WTC11 (cell line): Measurements from ENCODE around the gene CFL1.

Source experiments
- ESRRA ChIP-seq: sonication (generic); formaldehyde crosslinking; IDR thresholded peaks from 2 replicates; pipeline ENCODE4 v1.8.1; 2022; ENCODE audit warnings: mild to moderate bottlenecking, missing genetic modification reagents, borderline replicate concordance
- FOXJ3 ChIP-seq: sonication (generic); formaldehyde crosslinking; IDR thresholded peaks from 2 replicates; pipeline ENCODE4 v1.9.0; 2021; ENCODE audit warnings: missing genetic modification reagents, mild to moderate bottlenecking, borderline replicate concordance
- NR2C2 ChIP-seq: sonication (generic); formaldehyde crosslinking; IDR thresholded peaks from 2 replicates; pipeline ENCODE4 v1.8.0; 2022; ENCODE audit warnings: mild to moderate bottlenecking, missing genetic modification reagents
- OVOL2 ChIP-seq: fragments of 250-450 bp; sonication (Bioruptor Pico); IDR thresholded peaks from 2 replicates; pipeline ENCODE4 v1.9.0; 2021; ENCODE audit warnings: mild to moderate bottlenecking, borderline replicate concordance
- SMAD4 ChIP-seq: sonication (generic); formaldehyde crosslinking; IDR thresholded peaks from 2 replicates; pipeline ENCODE4 v1.8.0; 2022; ENCODE audit warnings: mild to moderate bottlenecking, missing genetic modification reagents
- TF ChIP-seq, protein P1 (sequence below): fragments of 200-600 bp; IDR thresholded peaks from 2 replicates; pipeline ENCODE4 v1.8.0; 2022; ENCODE audit warnings: antibody characterized with exemption
- TF ChIP-seq, protein P2 (sequence below): sonication (generic); formaldehyde crosslinking; IDR thresholded peaks from 2 replicates; pipeline ENCODE4 v1.8.0; 2022; ENCODE audit warnings: mild to moderate bottlenecking, missing genetic modification reagents
- TF ChIP-seq, protein P3 (sequence below): fragments of 250-450 bp; sonication (Bioruptor Pico); IDR thresholded peaks from 2 replicates; pipeline ENCODE4 v2.1.2; 2022; ENCODE audit warnings: mild to moderate bottlenecking, moderate library complexity
- TF ChIP-seq, protein P4 (sequence below): sonication (generic); formaldehyde crosslinking; IDR thresholded peaks from 2 replicates; pipeline ENCODE4 v1.8.1; 2022; ENCODE audit warnings: low read depth, mild to moderate bottlenecking, moderate library complexity, missing genetic modification reagents, borderline replicate concordance
- TF ChIP-seq, protein P5 (sequence below): sonication (generic); formaldehyde crosslinking; conservative IDR thresholded peaks from 2 replicates; pipeline ENCODE4 v1.8.1; 2022; ENCODE audit warnings: mild to moderate bottlenecking, missing genetic modification reagents

DNA sequence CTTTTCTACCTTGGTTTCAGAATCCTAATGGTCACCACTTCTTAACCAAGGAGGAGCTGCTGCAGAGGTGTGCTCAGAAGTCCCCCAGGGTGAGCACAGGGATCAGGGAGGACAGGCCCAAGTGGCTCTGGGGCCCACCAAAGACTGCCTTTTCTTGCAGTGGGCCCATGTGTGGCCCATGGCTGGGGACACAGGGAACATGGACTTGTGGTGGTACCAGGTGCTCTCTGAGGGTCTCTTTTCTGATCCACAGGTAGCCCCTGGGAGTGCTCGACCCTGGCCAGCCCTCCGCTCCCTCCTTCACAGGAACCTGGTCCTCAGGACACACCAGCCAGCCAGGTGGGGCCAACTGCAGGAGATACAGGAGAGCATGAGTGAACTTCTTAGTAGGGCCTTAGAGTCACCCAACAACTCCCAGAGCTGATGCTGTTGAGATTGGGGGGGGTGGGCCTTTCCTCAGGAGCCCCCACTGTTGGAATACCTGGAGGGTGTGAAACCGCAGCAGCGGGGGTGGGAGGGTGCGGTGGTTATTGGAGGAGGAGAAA is 4.3 kb upstream of the CFL1 start:
- TF ChIP-seq, protein P1, sequence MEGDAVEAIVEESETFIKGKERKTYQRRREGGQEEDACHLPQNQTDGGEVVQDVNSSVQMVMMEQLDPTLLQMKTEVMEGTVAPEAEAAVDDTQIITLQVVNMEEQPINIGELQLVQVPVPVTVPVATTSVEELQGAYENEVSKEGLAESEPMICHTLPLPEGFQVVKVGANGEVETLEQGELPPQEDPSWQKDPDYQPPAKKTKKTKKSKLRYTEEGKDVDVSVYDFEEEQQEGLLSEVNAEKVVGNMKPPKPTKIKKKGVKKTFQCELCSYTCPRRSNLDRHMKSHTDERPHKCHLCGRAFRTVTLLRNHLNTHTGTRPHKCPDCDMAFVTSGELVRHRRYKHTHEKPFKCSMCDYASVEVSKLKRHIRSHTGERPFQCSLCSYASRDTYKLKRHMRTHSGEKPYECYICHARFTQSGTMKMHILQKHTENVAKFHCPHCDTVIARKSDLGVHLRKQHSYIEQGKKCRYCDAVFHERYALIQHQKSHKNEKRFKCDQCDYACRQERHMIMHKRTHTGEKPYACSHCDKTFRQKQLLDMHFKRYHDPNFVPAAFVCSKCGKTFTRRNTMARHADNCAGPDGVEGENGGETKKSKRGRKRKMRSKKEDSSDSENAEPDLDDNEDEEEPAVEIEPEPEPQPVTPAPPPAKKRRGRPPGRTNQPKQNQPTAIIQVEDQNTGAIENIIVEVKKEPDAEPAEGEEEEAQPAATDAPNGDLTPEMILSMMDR = no peak
- TF ChIP-seq NR2C2 = no peak
- TF ChIP-seq FOXJ3 (CRISPR knock-in tag) = no peak
- no peak for TF ChIP-seq ESRRA (CRISPR knock-in tag)
- TF ChIP-seq, protein P2, sequence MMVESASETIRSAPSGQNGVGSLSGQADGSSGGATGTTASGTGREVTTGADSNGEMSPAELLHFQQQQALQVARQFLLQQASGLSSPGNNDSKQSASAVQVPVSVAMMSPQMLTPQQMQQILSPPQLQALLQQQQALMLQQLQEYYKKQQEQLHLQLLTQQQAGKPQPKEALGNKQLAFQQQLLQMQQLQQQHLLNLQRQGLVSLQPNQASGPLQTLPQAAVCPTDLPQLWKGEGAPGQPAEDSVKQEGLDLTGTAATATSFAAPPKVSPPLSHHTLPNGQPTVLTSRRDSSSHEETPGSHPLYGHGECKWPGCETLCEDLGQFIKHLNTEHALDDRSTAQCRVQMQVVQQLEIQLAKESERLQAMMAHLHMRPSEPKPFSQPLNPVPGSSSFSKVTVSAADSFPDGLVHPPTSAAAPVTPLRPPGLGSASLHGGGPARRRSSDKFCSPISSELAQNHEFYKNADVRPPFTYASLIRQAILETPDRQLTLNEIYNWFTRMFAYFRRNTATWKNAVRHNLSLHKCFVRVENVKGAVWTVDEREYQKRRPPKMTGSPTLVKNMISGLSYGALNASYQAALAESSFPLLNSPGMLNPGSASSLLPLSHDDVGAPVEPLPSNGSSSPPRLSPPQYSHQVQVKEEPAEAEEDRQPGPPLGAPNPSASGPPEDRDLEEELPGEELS (CRISPR knock-in tag) = no peak
- TF ChIP-seq, protein P3, sequence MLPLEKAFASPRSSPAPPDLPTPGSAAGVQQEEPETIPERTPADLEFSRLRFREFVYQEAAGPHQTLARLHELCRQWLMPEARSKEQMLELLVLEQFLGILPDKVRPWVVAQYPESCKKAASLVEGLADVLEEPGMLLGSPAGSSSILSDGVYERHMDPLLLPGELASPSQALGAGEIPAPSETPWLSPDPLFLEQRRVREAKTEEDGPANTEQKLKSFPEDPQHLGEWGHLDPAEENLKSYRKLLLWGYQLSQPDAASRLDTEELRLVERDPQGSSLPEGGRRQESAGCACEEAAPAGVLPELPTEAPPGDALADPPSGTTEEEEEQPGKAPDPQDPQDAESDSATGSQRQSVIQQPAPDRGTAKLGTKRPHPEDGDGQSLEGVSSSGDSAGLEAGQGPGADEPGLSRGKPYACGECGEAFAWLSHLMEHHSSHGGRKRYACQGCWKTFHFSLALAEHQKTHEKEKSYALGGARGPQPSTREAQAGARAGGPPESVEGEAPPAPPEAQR = no peak
- no peak for TF ChIP-seq OVOL2 (CRISPR knock-in tag)
- TF ChIP-seq, protein P4, sequence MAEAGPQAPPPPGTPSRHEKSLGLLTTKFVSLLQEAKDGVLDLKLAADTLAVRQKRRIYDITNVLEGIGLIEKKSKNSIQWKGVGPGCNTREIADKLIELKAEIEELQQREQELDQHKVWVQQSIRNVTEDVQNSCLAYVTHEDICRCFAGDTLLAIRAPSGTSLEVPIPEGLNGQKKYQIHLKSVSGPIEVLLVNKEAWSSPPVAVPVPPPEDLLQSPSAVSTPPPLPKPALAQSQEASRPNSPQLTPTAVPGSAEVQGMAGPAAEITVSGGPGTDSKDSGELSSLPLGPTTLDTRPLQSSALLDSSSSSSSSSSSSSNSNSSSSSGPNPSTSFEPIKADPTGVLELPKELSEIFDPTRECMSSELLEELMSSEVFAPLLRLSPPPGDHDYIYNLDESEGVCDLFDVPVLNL (CRISPR knock-in tag) = no peak
- TF ChIP-seq, protein P5, sequence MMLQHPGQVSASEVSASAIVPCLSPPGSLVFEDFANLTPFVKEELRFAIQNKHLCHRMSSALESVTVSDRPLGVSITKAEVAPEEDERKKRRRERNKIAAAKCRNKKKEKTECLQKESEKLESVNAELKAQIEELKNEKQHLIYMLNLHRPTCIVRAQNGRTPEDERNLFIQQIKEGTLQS (CRISPR knock-in tag) = no peak
- TF ChIP-seq SMAD4 (CRISPR knock-in tag) = no peak
